ENCODE results near the gene PACRG.

DNA sequence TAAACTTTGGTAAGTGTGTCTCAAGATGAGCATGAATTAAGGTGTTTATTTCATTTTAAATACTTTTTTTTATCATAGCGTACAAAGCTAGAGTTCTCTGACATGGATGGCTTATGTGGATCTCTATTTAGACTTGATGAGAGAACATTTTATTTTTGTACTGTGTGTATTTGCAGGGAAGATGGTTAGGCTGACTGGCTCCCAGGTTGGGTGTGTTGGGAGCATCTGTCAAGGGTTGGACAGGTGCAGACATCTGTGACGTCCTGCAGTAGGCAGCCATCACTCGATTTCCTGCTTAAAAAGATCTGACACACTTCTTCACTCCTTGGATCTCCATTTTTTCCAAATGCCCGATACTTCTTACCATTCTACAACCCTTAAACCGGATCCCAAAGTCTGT, 464.8 kb downstream of the PACRG start:
- TF ChIP-seq CTCF (IDR thresholded peaks at IDR 0.05) = no peak
- TF ChIP-seq POLR2A (IDR thresholded peaks at IDR 0.05) = no peak
- TF ChIP-seq POLR2AphosphoS5 (IDR thresholded peaks at IDR 0.05) = no peak

Data from upper lobe of left lung (tissue), 4 donors.